CD4-positive, CD25-positive, alpha-beta regulatory T cell (primary cell): Measurements from ENCODE around the gene RHBDD2. TPM values are rescaled to one million over a fixed set of nuclear protein-coding genes. Genes with fewer than 3 reads are reported as not detected.
"Not testable (repeated sequence)": the region's sequence is repeated elsewhere in the genome, so short reads cannot be mapped to it uniquely, and the experiment has no call there.

Experiments
- ATAC-seq, 2 donors: fragments of 150-1000 bp; cut with Tn5 transposase; one replicate each; pipeline ENCODE4 v1.10.0; 2021; ENCODE audit warnings: low read depth in 2 of 2, moderate number of reproducible peaks in 2 of 2, moderate library complexity in 1 of 2
- DNase-seq, 3 donors: peaks; one replicate each; pipeline versions ENCODE4 v3.0.0 to v3.0.0-alpha.2; 2012 to 2022; ENCODE audit warnings: mixed read lengths in 1 of 3
- H3K27ac ChIP-seq: one replicate; pipeline ENCODE4 v1.7.0; 2013; ENCODE audit warnings: mild to moderate bottlenecking, low read length; ENCODE audit not compliant: insufficient read depth, poor library complexity, severe bottlenecking
- H3K27me3 ChIP-seq: one replicate; pipeline ENCODE4 v1.7.0; 2013; ENCODE audit warnings: low read length; ENCODE audit not compliant: control insufficient read depth, insufficient read depth
- H3K36me3 ChIP-seq: one replicate; pipeline ENCODE4 v1.7.0; 2013; ENCODE audit warnings: mild to moderate bottlenecking, low read length, moderate library complexity; ENCODE audit not compliant: control insufficient read depth, insufficient read depth
- H3K4me1 ChIP-seq: 2 replicates; pipeline ENCODE4 v1.7.0; 2013; ENCODE audit warnings: mild to moderate bottlenecking, low read length; ENCODE audit not compliant: insufficient read depth, control insufficient read depth, poor library complexity, severe bottlenecking
- H3K4me3 ChIP-seq: one replicate; pipeline ENCODE4 v1.7.0; 2013; ENCODE audit warnings: low read depth, mild to moderate bottlenecking, low read length, moderate library complexity
- H3K9me3 ChIP-seq, 2 experiments: 1 replicate in 1 of 2; 2 replicates in 1 of 2; pipeline ENCODE4 v1.7.0; 2013; ENCODE audit warnings: low read length in 2 of 2, mild to moderate bottlenecking in 1 of 2, moderate library complexity in 1 of 2; ENCODE audit not compliant: control insufficient read depth in 2 of 2
- H3K27ac Mint-ChIP-seq, 3 donors: one replicate each; pipeline ENCODE4 v1.8.0; 2020 to 2022; ENCODE audit warnings: mild to moderate bottlenecking in 3 of 3, mixed read lengths in 3 of 3, moderate library complexity in 2 of 3
- H3K27me3 Mint-ChIP-seq: one replicate; pipeline ENCODE4 v1.8.0; 2022; ENCODE audit warnings: mild to moderate bottlenecking, mixed read lengths
- H3K36me3 Mint-ChIP-seq: one replicate; pipeline ENCODE4 v1.8.0; 2020; ENCODE audit warnings: mixed read lengths
- H3K4me1 Mint-ChIP-seq, 4 donors: one replicate each; pipeline ENCODE4 v1.8.0; 2020 to 2022; ENCODE audit warnings: mixed read lengths in 4 of 4, mild to moderate bottlenecking in 1 of 4
- H3K4me3 Mint-ChIP-seq, 4 donors: one replicate each; pipeline ENCODE4 v1.8.0; 2020 to 2022; ENCODE audit warnings: mild to moderate bottlenecking in 4 of 4, mixed read lengths in 4 of 4, moderate library complexity in 3 of 4
- H3K9me3 Mint-ChIP-seq, 7 donors: one replicate each; pipeline ENCODE4 v1.8.0; 2020 to 2022; ENCODE audit warnings: mixed read lengths in 7 of 7, mild to moderate bottlenecking in 3 of 7, moderate library complexity in 2 of 7
- polyA plus RNA-seq, 4 donors: library from polyadenylated mRNA; unstranded; fragments of 300-500 nt; fragmentation: Illumina TruSeq; gene quantifications; one replicate each; pipeline ENCODE4 v1.2.3, GENCODE V29; 2021
- total RNA-seq: library from RNA; stranded (reverse); gene quantifications from one replicate; pipeline ENCODE4 v1.2.3, GENCODE V29; 2022

Gene RHBDD2
- total and polyA plus RNA-seq, 5 donors from 2014 or later = 118 to 194 (median 125) TPM

GRCh38 chr7:75854233-75854632 is 24.6 kb upstream of the RHBDD2 start:
- no peak overlapping the region for H3K4me3 ChIP-seq
- DNase-seq (no peak), ATAC-seq (no peak)
- no peaks in the 10 kb centered on the region for H3K4me1 ChIP-seq
- no peak overlapping the region for H3K27ac Mint-ChIP-seq
- H3K9me3 Mint-ChIP-seq = no peaks in the 10 kb centered on the region
- no peaks in the 10 kb centered on the region for H3K36me3 ChIP-seq
- H3K27me3 Mint-ChIP-seq = peaks cover 9% of the 10 kb centered on the region
- H3K27ac ChIP-seq = no peak overlapping the region
- H3K27me3 ChIP-seq = no peaks in the 10 kb centered on the region
- H3K4me1 Mint-ChIP-seq = peaks cover 0 to 3% (median 0%) of the 10 kb centered on the region in 4 donors
- H3K4me3 Mint-ChIP-seq = no peak overlapping the region
- no peaks in the 10 kb centered on the region for H3K9me3 ChIP-seq
- H3K36me3 Mint-ChIP-seq = no peaks in the 10 kb centered on the region

- H3K4me3 ChIP-seq, H3K9me3 ChIP-seq, H3K4me1 Mint-ChIP-seq, H3K4me1 ChIP-seq, ATAC-seq, H3K36me3 ChIP-seq, H3K36me3 Mint-ChIP-seq, H3K27me3 Mint-ChIP-seq, DNase-seq, H3K27ac ChIP-seq, H3K27ac Mint-ChIP-seq, H3K4me3 Mint-ChIP-seq, H3K9me3 Mint-ChIP-seq, H3K27me3 ChIP-seq: not testable (repeated sequence)
These were observed 24.0 kb upstream of the RHBDD2 start for GRCh38 chr7:75854813-75855345.

- DNase-seq (no peak), ATAC-seq (no peak)
- no peak overlapping the region for H3K27ac Mint-ChIP-seq
- H3K4me1 Mint-ChIP-seq = peaks cover 0 to 3% (median 0%) of the 10 kb centered on the region in 4 donors
- H3K27me3 Mint-ChIP-seq = peaks cover 14% of the 10 kb centered on the region
- H3K9me3 Mint-ChIP-seq = no peaks in the 10 kb centered on the region
- Histone ChIP-seq H3K27ac (no peak overlapping the region), H3K4me3 (no peak overlapping the region), H3K4me1 (no peaks in the 10 kb centered on the region), H3K27me3 (no peaks in the 10 kb centered on the region), H3K9me3 (no peaks in the 10 kb centered on the region), H3K36me3 (no peaks in the 10 kb centered on the region)
- no peak overlapping the region for H3K4me3 Mint-ChIP-seq
- H3K36me3 Mint-ChIP-seq = no peaks in the 10 kb centered on the region
These were observed 22.3 kb upstream of the RHBDD2 start for GRCh38 chr7:75856536-75856935.

DNA sequence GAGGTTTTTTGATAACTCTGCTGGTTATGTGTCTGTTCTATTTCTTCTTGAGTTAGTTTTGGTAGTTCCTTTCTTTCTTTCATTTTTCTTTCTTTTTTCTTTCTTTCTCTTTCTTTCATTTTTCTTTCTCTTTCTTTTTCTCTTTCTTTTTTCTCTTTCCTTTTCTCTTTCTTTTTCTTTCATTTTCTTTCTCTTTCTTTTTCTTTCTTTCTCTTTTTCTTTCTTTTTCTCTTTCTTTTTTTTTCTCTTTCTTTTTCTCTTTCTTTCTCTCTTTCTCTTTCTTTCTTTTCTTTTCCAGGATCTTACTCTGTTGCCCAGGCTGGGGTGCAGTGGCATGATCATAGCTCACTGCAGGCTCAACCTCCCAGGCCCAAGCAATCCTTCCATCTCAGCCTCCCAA is 20.4 kb upstream of the RHBDD2 start:
- ATAC-seq = no peak
- H3K27ac Mint-ChIP-seq = no peak overlapping the region
- peaks cover 0 to 3% (median 0%) of the 10 kb centered on the region in 4 donors for H3K4me1 Mint-ChIP-seq
- peaks cover 21% of the 10 kb centered on the region for H3K27me3 Mint-ChIP-seq
- Histone ChIP-seq H3K9me3 (no peaks in the 10 kb centered on the region), H3K27me3 (no peaks in the 10 kb centered on the region), H3K4me3 (no peak overlapping the region), H3K27ac (no peak overlapping the region), H3K4me1 (no peaks in the 10 kb centered on the region), H3K36me3 (no peaks in the 10 kb centered on the region)
- no peak overlapping the region for H3K4me3 Mint-ChIP-seq
- H3K36me3 Mint-ChIP-seq = no peaks in the 10 kb centered on the region
- H3K9me3 Mint-ChIP-seq = no peaks in the 10 kb centered on the region
- DNase-seq = no peak

GRCh38 chr7:75861636-75862035 is 17.2 kb upstream of the RHBDD2 start:
- H3K36me3 ChIP-seq = no peaks in the 10 kb centered on the region
- no peak for DNase-seq
- H3K9me3 ChIP-seq = no peaks in the 10 kb centered on the region
- no peak for ATAC-seq
- H3K27me3 ChIP-seq = no peaks in the 10 kb centered on the region
- H3K27me3 Mint-ChIP-seq = peaks cover 30% of the 10 kb centered on the region
- peaks cover 0 to 7% (median 2%) of the 10 kb centered on the region in 4 donors for H3K4me1 Mint-ChIP-seq
- no peaks in the 10 kb centered on the region for H3K36me3 Mint-ChIP-seq
- no peaks in the 10 kb centered on the region for H3K9me3 Mint-ChIP-seq
- H3K4me3 ChIP-seq = no peak overlapping the region
- no peak overlapping the region for H3K27ac Mint-ChIP-seq
- H3K4me1 ChIP-seq = no peaks in the 10 kb centered on the region
- H3K4me3 Mint-ChIP-seq = no peak overlapping the region
- no peak overlapping the region for H3K27ac ChIP-seq

- peaks cover 20% of the 10 kb centered on the region for H3K27me3 Mint-ChIP-seq
- not testable (repeated sequence) for H3K27ac Mint-ChIP-seq, H3K4me1 Mint-ChIP-seq, H3K9me3 ChIP-seq, ATAC-seq, H3K9me3 Mint-ChIP-seq, H3K27ac ChIP-seq, H3K36me3 ChIP-seq, H3K4me3 ChIP-seq, DNase-seq, H3K36me3 Mint-ChIP-seq, H3K4me1 ChIP-seq, H3K4me3 Mint-ChIP-seq, H3K27me3 ChIP-seq
These were observed 14.6 kb upstream of the RHBDD2 start for GRCh38 chr7:75864251-75864650.

GRCh38 chr7:75866114-75866488 is 12.7 kb upstream of the RHBDD2 start:
- Mint-ChIP-seq H3K27me3 (peaks cover 17% of the 10 kb centered on the region), H3K4me3 (no peak overlapping the region), H3K36me3 (no peaks in the 10 kb centered on the region), H3K9me3 (no peaks in the 10 kb centered on the region), H3K27ac (peak overlapping the region in 1 of 3 donors; percentile 27), H3K4me1 (peaks cover 0 to 16% (median 6%) of the 10 kb centered on the region in 4 donors)
- Histone ChIP-seq H3K4me3 (no peak overlapping the region), H3K27ac (no peak overlapping the region), H3K36me3 (no peaks in the 10 kb centered on the region), H3K27me3 (no peaks in the 10 kb centered on the region), H3K4me1 (no peaks in the 10 kb centered on the region), H3K9me3 (no peaks in the 10 kb centered on the region)
- ATAC-seq (peak in 1 of 2 donors; percentile 16), DNase-seq (no peak)

DNA sequence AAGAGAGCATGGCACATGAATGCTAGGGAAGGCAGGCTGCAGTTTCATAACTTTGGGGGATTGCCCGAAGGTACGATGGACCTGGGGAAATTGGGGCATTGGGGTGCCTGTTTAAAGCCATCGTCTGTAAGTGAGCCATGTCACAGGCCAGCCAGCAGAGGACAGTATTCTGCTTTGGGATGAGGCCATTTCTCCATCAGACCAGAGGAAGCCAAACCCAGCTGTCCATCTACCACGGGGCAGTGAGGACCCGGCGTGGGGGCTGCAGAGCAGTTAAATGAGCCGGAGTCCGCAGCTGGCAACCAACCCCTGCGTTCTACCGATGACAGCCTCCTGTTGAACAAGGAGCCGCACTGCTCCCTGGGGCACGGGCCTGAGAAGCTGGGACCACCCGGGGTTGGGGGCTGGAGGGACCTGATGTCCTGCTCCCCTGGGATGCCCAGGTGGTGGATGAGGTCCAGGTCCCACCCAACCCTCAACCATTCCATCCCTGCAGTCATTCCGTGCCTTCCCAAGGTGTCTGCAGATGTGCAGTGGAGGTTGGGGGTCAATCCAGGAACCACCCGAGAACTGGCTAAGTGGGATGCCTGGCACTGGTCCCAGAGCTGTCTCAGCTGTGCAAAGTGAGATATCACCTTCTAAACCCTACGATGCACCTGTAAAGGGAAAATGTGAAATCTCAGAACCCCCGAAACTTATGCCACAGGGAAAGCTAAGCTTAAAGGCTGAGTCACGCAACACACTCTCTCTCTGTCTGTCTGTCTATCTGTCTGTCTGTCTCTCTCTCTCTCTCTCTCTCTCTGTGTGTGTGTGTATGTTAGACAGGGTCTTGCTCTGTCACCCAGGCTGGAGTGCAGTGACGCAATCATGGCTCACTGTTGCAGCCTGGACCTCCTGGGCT is 12.1 kb upstream of the RHBDD2 start:
- Mint-ChIP-seq H3K4me1 (peaks cover 0 to 16% (median 6%) of the 10 kb centered on the region in 4 donors), H3K36me3 (no peaks in the 10 kb centered on the region), H3K27me3 (peaks cover 13% of the 10 kb centered on the region), H3K4me3 (no peak overlapping the region), H3K9me3 (no peaks in the 10 kb centered on the region), H3K27ac (peak overlapping the region in 1 of 3 donors; percentile 27)
- Histone ChIP-seq H3K9me3 (no peaks in the 10 kb centered on the region), H3K27ac (no peak overlapping the region), H3K4me3 (no peak overlapping the region), H3K36me3 (no peaks in the 10 kb centered on the region), H3K4me1 (no peaks in the 10 kb centered on the region), H3K27me3 (no peaks in the 10 kb centered on the region)
- ATAC-seq = peak; percentile 61 to 71
- DNase-seq = peak; percentile 22 to 64 (median 42)
